ENCODE data around the gene ACVRL1. TPM values are rescaled to one million over a fixed set of nuclear protein-coding genes. Genes with fewer than 3 reads are reported as not detected.

Gene ACVRL1
- total RNA-seq, 1 donor from 2014 or later = 2.0 TPM

DNA sequence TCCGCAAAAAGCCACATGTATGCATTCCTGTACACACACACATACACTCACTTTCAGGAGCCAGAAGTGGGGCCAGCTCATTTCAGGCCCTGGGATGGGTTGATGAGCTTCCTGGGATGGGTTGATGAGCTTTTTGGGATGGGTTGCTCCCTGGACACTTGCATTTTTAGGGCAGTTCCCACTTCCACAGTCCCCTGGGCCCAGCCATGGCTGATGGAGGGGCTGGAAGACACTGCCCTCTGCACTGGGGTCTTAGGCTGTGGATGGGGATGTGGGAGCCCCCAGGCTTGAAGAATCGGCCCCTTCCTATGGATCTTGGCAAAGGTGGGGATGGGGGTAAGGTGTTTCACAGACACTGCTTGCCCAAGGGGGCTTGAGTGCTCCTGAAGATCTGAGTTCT is 12.7 kb downstream of the ACVRL1 start:
- H3K9me3 Mint-ChIP-seq = no peaks in the 10 kb centered on the region
- no peak for TF ChIP-seq EZH2 (IDR thresholded peaks at IDR 0.05)
- TF ChIP-seq, protein P1, sequence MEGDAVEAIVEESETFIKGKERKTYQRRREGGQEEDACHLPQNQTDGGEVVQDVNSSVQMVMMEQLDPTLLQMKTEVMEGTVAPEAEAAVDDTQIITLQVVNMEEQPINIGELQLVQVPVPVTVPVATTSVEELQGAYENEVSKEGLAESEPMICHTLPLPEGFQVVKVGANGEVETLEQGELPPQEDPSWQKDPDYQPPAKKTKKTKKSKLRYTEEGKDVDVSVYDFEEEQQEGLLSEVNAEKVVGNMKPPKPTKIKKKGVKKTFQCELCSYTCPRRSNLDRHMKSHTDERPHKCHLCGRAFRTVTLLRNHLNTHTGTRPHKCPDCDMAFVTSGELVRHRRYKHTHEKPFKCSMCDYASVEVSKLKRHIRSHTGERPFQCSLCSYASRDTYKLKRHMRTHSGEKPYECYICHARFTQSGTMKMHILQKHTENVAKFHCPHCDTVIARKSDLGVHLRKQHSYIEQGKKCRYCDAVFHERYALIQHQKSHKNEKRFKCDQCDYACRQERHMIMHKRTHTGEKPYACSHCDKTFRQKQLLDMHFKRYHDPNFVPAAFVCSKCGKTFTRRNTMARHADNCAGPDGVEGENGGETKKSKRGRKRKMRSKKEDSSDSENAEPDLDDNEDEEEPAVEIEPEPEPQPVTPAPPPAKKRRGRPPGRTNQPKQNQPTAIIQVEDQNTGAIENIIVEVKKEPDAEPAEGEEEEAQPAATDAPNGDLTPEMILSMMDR (IDR thresholded peaks at IDR 0.05) = no peak
- H3K4me3 Mint-ChIP-seq = no peak overlapping the region
- H3K4me1 ChIP-seq = peaks cover 14% of the 10 kb centered on the region
- no peaks in the 10 kb centered on the region for H3K79me2 ChIP-seq (ENCODE audit: low read depth)
- no peak overlapping the region for H3K9ac ChIP-seq
- H4K20me1 ChIP-seq (ENCODE audit: low read depth) = no peaks in the 10 kb centered on the region
- H3K27me3 ChIP-seq = peaks cover 16% of the 10 kb centered on the region
- no peak for DNase-seq (ENCODE audit: low spot score)
- no peak overlapping the region for H3K27ac ChIP-seq
- no peaks in the 10 kb centered on the region for H3K36me3 Mint-ChIP-seq
- peaks cover 10% of the 10 kb centered on the region for H3K27me3 Mint-ChIP-seq (ENCODE audit: insufficient read depth, low read depth)
- peak overlapping the region; percentile 27 for H3K27ac Mint-ChIP-seq
- peaks cover 16% of the 10 kb centered on the region for H3K4me1 Mint-ChIP-seq
- H3K4me3 ChIP-seq = no peak overlapping the region
- no peak overlapping the region for H3K4me2 ChIP-seq
- H3F3A ChIP-seq (ENCODE audit: low read depth) = peaks cover 11% of the 10 kb centered on the region
- no peaks in the 10 kb centered on the region for H3K36me3 ChIP-seq
- no peak overlapping the region for H2AFZ ChIP-seq (replicated peaks)
- no peaks in the 10 kb centered on the region for H3K9me3 ChIP-seq (ENCODE audit: low read depth)

DNA sequence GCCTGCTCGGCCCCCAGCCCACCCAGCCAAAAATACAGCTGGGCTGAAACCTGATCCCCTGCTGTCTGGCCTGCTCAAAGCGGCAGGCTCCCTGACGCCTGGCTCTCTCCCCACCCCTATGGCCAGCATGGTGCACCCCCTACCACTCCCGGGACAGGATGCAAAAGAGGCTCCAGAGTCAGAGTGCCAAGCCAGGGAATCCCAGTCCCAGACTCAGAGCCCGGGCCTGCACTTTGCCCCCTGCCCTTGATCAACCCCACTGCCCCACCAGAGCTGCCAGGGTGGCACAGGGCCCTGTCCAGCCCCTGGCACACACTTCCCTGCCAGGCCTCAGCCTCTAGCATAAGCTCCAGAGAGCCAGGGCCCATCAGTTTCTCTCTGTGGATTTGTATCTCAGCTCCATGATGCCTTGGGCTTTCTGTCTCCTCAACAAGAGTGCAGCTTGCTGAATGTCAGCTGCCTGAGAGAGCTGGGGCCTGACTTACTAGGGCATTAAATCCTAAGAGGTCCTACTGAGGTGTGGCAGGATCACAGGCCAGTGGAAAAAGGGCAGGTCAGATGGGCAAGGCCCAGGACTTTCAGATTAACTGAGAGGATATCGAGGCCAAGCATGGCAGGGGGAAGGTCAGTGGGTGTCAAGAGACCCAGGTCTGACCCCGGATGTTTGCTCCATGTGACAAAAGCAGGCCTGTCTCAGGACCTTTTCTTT is 13.9 kb downstream of the ACVRL1 start:
- Histone ChIP-seq H3K4me1 (peaks cover 14% of the 10 kb centered on the region), H3F3A (ENCODE audit: low read depth) (peaks cover 11% of the 10 kb centered on the region), H3K4me2 (peak overlapping the region; percentile 36), H3K4me3 (no peak overlapping the region), H3K9me3 (ENCODE audit: low read depth) (no peaks in the 10 kb centered on the region), H3K27me3 (peaks cover 20% of the 10 kb centered on the region), H3K9ac (no peak overlapping the region), H3K79me2 (ENCODE audit: low read depth) (no peaks in the 10 kb centered on the region), H3K27ac (no peak overlapping the region), H2AFZ (replicated peaks) (no peak overlapping the region), H3K36me3 (no peaks in the 10 kb centered on the region), H4K20me1 (ENCODE audit: low read depth) (no peaks in the 10 kb centered on the region)
- DNase-seq (ENCODE audit: low spot score) = peak; percentile 67
- TF ChIP-seq, protein P1 (IDR thresholded peaks at IDR 0.05) = no peak
- TF ChIP-seq EZH2 (IDR thresholded peaks at IDR 0.05) (no peak), EZH2phosphoT487 (IDR thresholded peaks at IDR 0.05) (no peak)
- no peaks in the 10 kb centered on the region for H3K36me3 Mint-ChIP-seq
- no peak overlapping the region for H3K27ac Mint-ChIP-seq
- H3K27me3 Mint-ChIP-seq (ENCODE audit: insufficient read depth, low read depth) = peaks cover 11% of the 10 kb centered on the region
- no peaks in the 10 kb centered on the region for H3K9me3 Mint-ChIP-seq
- H3K4me3 Mint-ChIP-seq = no peak overlapping the region
- H3K4me1 Mint-ChIP-seq = peaks cover 16% of the 10 kb centered on the region

DNA sequence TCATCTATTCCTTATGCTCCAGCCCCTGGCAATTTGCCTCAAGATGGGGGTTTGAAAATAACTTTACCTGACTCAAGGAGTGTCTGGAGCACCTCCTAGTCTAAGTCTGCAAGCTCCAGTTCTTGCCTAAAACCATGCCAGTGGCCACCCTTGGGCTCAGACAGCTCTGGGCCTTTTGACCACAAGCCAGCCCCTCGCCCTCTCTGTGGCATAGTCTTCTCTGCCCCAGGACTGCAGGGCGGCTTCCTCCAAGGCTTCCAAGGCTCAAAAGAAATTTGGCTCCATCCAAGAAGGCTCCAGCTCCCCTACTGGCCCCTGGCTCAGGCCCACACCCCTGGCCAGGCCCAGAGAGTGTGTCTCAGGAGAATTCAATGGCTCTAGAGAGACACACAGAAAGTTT is 14.8 kb downstream of the ACVRL1 start:
- H3K27ac ChIP-seq = no peak overlapping the region
- H2AFZ ChIP-seq (replicated peaks) = no peak overlapping the region
- Mint-ChIP-seq H3K4me3 (peak overlapping the region; percentile 59), H3K27me3 (ENCODE audit: insufficient read depth, low read depth) (peaks cover 11% of the 10 kb centered on the region), H3K4me1 (peaks cover 16% of the 10 kb centered on the region), H3K9me3 (no peaks in the 10 kb centered on the region), H3K27ac (no peak overlapping the region), H3K36me3 (no peaks in the 10 kb centered on the region)
- H3K4me1 ChIP-seq = peaks cover 14% of the 10 kb centered on the region
- H3K36me3 ChIP-seq = no peaks in the 10 kb centered on the region
- DNase-seq (ENCODE audit: low spot score) = no peak
- H3K4me2 ChIP-seq = no peak overlapping the region
- H3K9me3 ChIP-seq (ENCODE audit: low read depth) = no peaks in the 10 kb centered on the region
- peaks cover 20% of the 10 kb centered on the region for H3K27me3 ChIP-seq
- TF ChIP-seq, protein P1 (IDR thresholded peaks at IDR 0.05) = no peak
- no peak for TF ChIP-seq EZH2 (IDR thresholded peaks at IDR 0.05)
- TF ChIP-seq EZH2phosphoT487 (IDR thresholded peaks at IDR 0.05) = no peak
- peaks cover 11% of the 10 kb centered on the region for H3F3A ChIP-seq (ENCODE audit: low read depth)
- H4K20me1 ChIP-seq (ENCODE audit: low read depth) = no peaks in the 10 kb centered on the region
- H3K9ac ChIP-seq = no peak overlapping the region
- no peaks in the 10 kb centered on the region for H3K79me2 ChIP-seq (ENCODE audit: low read depth)
- no peak overlapping the region for H3K4me3 ChIP-seq

Data from neural progenitor cell (in vitro differentiated cells).